GM18502 (cell line): ENCODE measurements around the gene GSTO1.
"Not testable (repeated sequence)": the region's sequence is repeated elsewhere in the genome, so short reads cannot be mapped to it uniquely, and the experiment has no call there.

Experiments used
- ATAC-seq: cut with Tn5 transposase; IDR thresholded peaks from one replicate; pipeline ENCODE4 v1.9.1; 2021; ENCODE audit warnings: mild to moderate bottlenecking; ENCODE audit not compliant: unreplicated experiment, poor library complexity

GSTO1 gene

DNA sequence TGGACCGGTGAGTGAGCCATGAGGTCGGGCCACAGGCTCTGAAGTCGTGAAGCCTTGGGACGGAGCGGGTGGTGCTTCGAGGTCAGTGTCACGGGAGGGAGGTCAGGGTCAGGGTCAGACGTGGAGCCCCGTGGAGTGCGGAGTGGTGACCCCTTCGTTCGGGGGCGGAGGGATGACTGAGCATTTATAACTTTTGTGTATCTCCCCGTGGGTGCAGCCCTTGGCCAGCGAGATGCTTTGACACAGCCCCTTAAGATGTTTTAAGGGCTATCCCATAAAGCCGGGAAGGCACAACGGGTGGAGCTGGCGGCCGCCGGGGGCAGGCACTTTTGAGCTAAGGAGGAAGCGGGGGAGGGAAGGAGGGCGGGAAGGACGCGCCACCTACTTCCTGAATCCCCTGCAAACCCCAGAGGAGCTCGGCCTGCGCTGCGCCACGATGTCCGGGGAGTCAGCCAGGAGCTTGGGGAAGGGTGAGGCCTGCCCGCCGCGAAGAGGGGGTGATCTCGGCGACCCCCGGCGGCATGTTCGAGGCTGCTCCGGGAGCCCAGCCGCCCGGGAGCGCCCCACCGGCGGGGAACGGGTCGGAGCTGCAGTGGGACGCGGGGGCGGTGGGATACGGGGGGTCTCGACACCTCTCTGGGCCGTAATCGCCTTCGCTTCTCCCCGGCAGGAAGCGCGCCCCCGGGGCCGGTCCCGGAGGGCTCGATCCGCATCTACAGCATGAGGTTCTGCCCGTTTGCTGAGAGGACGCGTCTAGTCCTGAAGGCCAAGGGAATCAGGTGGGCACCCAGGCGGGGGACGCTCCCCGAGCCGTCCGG, at the start of gene GSTO1:
GSTO1 (plus strand) TSS at position 400 of the 818 bp plus-strand sequence; CDS start at position 437, 37 bp downstream.
- peak; percentile 82 for ATAC-seq

DNA sequence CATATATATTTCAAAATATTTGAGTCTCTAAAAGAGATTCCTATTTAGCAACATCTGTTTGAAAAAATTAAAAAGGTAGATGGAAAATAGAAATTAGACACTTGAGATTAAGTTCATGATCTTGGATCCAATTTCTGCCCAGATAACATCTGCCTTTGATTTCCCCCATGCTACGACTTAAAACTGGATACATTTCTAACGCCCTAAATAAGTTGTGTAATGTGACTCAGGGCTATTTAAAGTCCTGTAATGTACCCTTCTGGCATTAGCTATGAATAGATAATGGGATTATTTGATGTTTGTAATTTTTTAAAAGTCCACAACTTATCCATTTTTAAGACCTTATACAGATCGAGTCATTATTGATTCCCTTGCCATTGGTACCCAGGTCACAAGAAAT, 46.0 kb upstream of the GSTO1 start:
- ATAC-seq = no peak

DNA sequence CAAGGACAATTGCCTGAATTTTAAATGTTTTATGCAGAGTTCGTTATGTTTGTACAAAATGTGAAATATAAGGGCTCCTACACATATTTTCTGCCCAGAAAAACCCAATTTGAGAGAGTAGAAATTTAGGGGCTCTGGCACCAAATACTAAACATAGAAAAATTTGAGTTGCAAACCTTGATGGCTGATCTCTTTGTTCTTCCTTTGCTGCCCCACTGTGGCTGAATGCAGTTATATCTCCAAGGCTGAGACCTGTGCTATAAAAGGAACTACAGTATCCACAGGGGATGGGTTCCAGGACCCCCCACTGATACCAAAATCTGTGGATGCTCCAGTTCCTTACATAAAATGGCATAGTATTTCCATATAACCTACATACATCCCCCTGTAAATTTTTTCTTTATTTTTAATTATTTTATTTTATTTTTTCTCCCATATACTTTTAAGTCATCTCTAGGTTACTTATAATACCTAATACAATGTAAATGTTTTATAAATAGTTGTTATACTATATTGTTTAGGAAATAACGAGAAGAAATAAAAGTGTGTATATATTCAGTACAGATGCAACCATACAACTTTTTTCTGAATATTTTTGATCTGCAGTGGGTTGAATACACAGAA, 45.0 kb upstream of the GSTO1 start:
- ATAC-seq = no peak

DNA sequence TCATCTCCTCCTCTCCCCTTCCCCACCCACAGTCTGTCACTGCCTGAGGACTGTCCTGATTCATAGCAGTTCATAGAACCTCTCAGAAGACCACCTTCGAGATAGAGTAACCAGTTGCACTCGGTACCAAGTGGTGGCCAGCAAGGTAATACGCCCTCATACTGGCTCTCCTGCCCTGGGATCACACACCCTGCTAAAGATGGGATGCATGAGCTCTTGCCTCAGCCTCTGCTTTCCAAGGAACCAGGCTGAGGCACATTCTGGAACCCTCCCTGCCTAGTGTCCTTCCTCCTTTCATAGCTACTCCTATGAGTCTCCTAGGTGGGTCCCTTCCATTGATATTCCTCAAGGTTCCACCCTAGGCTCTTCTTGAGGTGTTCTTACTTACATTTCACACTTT, 38.1 kb upstream of the GSTO1 start:
- ATAC-seq = no peak

DNA sequence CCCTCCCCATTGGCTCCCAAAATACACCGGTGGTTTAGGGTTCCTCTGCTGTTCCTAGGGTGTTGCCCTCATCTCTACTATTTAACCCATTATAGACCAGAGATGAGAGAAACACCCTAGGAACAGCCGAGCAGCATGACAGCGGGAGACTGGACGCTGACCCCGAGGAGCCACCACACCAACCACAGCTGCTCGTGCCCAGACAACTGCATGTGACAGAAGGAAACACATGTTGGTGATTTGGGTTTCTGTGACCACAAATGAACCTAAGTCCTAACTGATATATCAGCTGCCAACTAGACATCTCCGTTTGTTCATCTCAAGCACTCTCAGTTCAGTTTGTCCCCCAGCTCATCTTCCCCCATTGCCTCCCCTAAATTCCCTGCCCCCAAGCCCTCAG, 35.9 kb upstream of the GSTO1 start:
- no peak for ATAC-seq

DNA sequence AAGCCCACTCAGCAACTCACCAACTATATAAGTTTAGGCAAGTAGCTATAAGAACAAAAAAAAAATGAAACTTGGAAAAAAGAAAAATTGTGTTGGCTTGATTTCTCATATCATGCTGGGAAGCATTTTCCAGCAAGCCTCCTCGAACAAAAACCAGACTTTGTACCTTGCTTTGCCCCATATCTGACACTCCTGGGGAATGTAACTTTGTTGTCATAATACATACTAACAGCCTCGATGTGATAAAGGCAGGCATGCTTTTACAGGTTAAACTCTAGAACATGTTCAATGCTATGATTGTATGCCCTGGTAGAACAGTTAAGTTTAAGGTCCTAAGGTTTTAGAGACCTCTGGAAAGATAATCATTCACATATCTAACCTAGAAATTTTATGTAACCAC, 34.2 kb upstream of the GSTO1 start:
- ATAC-seq = no peak

DNA sequence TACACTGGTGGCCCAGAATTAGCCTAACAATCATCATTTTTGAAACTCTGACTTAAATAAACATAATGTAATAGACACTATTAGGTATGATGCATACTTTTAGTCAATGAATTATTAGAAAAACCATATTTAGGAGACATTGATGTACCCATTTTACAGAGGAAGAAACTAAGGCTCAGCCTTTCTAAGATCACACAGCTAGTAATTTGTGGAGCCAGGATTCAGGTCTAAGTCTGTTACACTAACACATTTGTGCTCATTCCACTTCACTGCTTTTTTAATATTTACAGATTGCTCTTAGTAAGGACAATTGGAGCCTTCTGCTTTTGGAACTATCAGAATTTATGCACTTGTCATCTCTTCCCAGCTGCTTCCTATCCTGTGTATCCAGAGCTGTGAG, 31.4 kb upstream of the GSTO1 start:
- ATAC-seq = no peak

DNA sequence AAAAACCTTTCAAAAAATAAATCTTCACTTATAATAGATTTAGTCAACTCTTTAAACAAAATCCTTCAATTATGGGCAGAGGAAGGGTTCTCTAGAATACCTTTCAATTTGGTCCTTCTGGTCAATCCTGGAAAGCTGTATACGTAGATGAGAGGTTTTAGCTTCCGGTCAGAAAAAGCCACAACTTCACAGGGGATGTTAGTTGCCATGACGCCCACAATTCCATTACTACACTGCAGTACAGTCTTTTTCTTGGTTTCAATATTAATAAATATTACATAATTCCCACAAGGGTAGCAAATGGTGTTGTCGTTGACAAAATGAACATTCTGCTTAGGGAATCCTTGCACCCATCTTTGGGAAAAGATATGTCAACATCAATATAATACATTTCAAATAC, 24.2 kb upstream of the GSTO1 start:
- no peak for ATAC-seq

DNA sequence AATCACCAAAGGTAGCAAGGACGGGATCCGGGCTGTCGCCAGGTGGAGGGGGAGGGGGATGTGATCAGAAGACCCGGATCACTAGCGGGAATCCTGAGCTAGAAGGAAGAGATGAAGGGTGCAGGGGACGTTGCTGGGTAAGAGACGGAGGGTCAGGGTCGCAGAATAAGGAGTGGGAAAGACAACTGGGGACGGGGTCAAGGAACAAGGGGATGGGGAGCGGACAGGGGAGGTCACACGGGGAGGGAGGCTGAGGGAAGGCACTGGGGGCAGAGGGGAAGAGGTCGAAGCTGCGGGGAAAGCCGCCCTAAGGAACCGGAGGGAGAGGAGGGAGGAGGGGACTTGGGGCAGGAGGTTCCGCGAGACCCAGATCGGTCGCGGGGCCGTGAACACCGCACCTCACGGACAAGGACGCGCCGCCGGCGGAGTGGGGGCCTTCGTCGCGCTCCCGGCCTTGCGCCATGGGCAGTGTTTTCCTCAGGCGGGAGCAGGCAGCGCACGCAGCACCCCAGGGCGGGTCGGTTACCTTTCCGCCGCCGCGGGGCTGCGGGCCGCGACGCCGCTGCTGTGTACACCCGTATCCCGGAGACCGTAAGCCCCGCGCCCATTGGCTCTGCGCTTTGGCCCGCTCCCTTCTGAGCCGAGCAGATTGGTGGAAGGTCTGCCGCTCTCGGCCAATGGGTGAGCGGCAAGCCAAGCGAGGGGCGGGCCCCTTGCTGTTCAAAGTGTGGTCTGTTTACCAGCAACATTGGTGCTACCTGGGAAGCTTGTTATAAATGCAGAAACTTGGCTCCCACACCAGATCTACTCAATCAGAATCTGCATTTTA, 22.7 kb upstream of the GSTO1 start, which contains the start of gene CFAP43:
CFAP43 (minus strand) TSS at position 581 of the 829 bp plus-strand sequence; CDS start at position 463, 118 bp downstream.
- peak; percentile 100 for ATAC-seq

DNA sequence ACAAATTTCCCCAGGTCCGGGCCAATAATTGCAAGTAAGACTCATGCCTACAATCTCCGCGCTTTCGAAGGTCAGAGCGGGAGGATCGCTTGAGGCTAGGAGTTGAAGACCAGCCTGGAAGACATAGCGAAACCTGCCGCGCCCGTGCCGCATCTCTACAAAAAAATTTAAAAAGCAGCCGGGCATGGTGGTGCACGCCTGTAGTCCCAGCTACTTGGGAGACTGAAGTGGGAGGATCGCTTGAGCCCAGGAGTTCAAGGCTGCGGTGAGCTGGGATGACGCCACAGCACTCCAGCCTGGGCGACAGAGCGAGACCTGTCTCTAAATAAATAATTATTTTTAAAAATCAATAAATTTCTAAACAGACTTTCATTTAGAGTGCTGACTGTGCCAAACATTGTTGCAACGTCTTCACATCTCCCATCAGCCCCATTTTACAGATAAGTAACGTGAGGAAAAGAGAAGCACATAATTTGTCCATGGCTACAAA, 22.0 kb upstream of the GSTO1 start:
- peak; percentile 20 for ATAC-seq

DNA sequence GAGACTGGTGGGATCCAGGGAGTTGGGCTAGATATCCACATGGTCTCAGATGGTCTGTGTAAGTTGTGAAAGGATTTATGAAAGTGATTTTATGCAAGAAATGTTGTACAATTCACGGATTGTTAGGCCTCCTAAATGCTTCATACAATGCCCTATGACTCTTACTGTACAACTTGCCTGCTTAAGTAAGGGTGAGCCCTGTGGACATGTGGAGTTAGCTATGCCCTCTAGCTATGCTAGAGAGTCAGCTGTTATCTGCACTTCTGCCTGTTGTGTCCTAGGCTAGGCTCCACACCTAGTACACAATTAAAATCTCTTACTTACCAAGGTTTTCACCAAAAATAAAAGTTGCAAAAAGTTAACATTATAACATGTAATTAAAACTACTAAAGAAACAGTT, 20.9 kb upstream of the GSTO1 start:
- no peak for ATAC-seq

DNA sequence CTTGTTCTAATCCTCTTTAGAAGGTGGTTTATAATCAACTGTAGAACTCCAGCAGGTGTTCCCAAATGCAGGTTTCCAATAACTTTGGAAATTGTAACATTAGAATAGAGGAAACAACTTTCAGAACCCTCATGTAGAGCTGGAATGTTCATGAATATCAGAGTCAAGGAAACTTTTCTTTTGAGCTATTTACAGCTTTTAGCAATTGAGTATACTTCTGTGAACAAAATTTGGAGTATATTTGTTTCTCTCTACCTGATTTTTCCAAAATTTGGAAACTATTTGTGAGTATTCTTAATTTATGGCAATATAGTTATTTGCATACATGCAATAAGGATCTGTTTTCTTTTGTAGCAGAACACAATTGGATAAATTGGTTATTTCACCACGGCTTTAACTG, 19.8 kb upstream of the GSTO1 start:
- no peak for ATAC-seq

DNA sequence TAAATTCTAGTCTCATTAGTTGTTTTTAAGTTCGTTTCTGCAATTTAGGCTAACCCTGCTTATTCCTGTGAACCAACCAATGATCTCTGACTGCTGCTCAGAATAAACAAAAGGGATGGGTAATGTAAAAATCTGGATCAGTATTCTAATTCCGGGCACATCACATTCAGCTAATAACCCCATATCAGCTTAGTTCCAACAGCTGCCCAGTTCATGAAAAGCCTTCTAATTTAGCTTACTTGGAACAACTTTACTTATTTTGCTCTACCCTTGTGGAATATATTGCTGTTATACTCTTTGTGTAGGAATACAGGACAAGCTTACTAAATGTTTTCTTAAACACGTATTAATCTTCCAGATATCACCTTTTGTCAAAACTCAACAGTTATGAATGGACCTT, 18.9 kb upstream of the GSTO1 start:
- ATAC-seq = no peak

DNA sequence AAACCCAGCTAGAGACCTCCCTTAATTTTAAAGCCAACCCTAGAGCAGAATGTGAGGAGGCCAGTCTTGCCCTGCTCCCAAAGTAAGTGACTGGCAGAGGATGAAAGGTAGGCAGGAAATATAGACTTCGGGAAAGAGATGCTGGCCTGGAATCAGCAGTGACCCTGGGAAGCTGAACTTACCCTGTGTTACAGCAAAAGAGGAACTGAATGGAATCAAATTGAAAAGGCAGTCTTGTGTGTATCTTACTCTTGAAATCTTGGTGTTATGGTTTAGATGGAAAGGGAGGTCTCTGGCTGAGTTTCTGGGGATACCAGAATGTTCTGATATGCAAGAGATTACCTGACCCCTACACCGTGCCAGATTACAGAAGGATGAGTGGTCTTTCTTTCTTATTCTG, 14.6 kb upstream of the GSTO1 start:
- ATAC-seq = no peak

DNA sequence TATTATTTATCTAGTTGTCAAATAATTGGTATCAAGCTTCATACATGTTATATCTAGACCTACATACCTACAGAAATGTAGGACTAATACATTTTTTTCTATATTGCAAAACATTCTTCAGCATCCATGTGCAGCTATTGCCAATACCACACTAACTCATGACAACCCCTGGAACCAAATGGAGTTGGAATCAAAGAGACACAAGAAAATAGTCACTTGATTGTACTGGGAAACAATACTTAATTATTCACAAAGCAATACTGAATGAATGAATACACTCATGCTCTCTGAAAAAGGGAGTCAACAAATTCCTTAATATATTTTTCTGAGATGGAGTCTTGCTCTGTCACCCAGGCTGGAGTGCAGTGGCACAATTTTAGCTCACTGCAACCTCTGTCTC, 12.1 kb upstream of the GSTO1 start:
- no peak for ATAC-seq

DNA sequence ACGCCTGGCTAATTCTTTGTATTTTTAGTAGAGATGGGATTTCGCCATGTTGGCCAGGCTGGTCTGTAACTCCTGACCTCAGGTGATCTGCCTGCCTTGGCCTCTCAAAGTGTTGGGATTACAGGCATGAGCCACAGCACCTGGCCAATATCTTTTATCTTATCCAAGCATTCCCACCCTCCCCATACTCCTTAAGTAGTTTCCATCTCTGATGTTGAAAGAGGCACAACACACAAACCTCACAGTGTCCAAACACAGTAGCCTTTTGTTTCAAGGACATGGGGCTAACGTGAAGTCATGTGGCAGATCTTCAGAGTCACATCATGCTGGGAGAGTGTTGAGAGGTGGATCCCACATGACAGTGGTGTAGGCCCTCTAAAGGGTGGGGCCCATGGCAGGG, 11.7 kb upstream of the GSTO1 start:
- ATAC-seq = not testable (repeated sequence)

DNA sequence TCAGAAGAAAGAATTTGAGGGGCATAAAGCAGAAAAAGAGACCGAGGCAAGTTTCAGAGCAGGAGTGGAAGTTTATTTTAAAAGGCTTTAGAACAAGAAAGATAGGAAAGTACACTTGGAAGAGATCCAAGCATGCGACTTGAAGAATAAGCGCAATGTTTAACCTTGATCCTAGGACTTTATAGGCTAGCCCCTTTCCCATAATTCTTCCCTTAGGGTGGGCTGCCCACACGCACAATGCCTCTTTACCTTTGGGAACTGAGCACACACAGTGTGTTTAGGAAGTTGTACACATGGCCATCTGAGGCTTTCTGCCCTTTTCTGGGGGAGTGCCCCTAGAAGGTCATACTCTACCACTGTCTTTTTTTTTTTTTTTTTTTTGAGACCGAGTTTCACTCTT, 11.2 kb upstream of the GSTO1 start:
- no peak for ATAC-seq

DNA sequence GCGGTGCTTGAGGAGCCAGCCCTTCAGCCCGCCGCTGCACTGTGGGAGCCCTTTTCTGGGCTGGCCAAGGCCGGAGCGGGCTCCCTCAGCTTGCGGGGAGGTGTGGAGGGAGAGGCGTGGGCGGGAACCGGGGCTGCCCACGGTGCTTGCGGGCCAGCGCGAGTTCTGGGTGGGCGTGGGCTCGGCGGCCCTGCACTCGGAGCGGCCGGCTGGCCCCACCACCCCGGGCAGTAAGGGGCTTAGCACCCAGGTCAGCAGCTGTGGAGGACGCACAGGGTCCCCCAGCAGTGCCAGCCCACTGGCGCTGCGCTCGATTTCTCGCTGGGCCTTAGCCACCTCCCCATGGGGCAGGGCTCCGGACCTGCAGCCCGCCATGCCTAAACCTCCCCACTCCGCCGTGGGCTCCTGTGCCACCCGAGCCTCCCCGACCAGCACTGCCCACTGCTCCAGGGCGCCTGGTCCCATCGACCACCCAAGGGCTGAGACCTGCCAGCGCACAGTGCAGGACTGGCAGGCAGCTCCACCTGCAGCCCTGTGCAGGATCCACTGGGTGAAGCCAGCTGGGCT, 9.5 kb upstream of the GSTO1 start:
- no peak for ATAC-seq

DNA sequence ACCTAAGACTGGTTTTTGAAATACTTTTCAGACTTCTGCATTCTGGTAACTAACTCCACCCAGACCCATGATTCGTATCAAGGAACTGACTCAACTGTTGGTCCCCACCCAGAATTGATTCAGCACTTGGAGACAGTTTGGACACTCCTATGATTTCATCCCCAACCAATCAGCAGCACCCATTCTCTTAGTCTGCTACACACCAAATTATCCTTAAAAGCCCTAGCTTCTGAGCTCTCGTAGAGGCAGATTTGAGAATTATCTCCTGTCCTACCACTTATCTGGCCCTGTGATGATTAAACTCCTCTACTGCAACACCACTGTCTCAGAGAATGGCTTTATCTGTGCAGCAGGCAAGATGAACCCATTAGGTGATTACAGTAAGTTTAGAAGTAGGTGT, 7.7 kb upstream of the GSTO1 start:
- no peak for ATAC-seq

DNA sequence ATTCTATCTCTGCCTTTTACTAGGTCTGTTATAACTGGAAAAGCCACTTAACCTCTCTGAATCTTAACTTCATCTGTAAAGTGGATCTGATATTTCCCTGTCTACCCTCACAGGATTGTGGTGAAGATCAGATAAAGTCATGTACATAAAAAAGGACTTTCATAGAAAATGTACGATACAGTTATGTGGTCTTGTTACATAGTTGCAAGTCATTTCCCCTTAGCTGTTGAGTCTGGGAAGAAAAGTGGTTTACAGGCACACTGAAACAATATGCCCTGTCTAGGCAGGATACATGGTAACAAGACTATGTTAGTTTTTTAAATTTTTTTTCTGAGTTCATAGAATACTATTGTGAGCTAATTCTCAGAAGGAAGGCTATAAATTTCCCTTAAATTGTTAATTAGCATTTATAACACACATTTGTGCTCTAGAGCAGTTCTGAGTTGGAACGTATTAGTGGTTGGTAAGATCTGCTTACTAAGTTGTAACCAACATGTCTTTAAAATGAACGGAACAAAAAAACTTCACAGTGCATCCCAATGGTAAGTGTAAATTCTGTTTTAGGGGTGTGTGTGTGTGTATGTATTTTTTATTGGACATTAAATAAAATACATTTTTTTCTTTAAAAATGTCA, 7.1 kb upstream of the GSTO1 start:
- no peak for ATAC-seq
